ENCODE results near the gene TNP2.

TNP2 gene

DNA sequence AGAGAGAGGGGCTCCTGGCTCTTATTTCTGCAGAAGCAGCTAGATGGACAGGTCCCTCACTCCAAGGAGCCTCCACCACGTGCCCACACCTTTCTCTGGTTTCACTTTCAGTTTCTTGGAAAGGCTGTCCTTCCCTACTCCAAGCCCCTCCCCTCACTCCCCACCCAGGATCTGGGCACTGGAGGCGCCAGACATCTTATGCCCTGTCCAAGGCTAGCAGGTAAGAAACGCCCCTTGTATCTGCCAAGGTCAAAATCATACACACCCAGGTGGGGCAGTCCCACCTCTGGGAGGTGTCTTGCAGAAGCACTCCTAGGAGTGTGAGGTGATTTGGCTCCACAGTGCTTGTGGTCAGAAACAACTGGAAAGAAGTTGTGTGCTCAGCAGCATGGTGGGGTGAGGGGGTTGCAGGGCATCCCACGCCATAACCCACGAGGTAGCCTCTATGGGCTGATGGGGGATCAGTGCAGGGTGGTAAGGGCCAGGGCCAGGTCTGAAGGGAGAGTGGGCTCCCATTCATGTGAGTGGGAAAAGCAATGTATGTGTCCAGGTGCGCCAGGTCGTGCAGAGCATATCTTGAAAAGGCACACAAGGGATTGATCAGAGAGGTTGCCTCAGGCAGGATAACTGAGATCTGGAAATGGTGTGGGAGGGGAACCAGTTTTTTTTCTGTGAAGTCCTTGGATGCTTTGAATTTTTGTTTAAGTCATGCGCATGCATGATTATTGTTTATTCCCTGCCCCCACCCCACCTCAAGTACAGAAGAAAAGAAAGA is 43.8 kb upstream of the TNP2 start:
- DNase-seq (ENCODE audit: low read depth) = no peak
- TF ChIP-seq, protein P1, sequence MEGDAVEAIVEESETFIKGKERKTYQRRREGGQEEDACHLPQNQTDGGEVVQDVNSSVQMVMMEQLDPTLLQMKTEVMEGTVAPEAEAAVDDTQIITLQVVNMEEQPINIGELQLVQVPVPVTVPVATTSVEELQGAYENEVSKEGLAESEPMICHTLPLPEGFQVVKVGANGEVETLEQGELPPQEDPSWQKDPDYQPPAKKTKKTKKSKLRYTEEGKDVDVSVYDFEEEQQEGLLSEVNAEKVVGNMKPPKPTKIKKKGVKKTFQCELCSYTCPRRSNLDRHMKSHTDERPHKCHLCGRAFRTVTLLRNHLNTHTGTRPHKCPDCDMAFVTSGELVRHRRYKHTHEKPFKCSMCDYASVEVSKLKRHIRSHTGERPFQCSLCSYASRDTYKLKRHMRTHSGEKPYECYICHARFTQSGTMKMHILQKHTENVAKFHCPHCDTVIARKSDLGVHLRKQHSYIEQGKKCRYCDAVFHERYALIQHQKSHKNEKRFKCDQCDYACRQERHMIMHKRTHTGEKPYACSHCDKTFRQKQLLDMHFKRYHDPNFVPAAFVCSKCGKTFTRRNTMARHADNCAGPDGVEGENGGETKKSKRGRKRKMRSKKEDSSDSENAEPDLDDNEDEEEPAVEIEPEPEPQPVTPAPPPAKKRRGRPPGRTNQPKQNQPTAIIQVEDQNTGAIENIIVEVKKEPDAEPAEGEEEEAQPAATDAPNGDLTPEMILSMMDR (IDR thresholded peaks at IDR 0.05; ENCODE audit: control insufficient read depth, extremely low read depth, insufficient read depth) = no peak
- H3K4me3 ChIP-seq (ENCODE audit: low read depth, low read length) = no peak overlapping the region

- DNase-seq (ENCODE audit: low read depth) = no peak
- H3K4me3 ChIP-seq (ENCODE audit: low read depth, low read length) = no peak overlapping the region
These were observed 42.0 kb upstream of the TNP2 start for GRCh38 chr16:11310997-11311561.

DNA sequence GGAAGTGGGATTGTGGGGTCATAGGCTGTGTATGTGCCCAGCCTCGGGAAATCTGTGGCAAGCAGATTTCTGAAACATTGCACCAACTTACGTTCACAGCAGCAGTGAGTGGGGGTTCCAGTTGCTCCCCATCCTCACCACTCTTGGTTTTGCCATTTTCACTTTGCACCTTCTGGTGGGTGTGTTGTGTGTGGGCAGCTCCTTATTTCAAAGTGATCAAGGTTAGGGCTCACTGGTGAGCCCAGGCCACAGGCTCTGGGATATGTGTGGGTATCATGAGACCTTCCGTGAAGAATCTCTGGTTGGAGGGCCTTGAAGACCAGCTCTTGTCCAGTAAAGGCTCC is 41.5 kb upstream of the TNP2 start:
- H3K4me3 ChIP-seq (ENCODE audit: low read depth, low read length) = no peak overlapping the region
- no peak for DNase-seq (ENCODE audit: low read depth)
- TF ChIP-seq, protein P1 (IDR thresholded peaks at IDR 0.05; ENCODE audit: control insufficient read depth, extremely low read depth, insufficient read depth) = no peak

More at GRCh38 chr16:11310997-11311561, 42.0 kb upstream of the TNP2 start:
- TF ChIP-seq, protein P1 (IDR thresholded peaks at IDR 0.05; ENCODE audit: control insufficient read depth, extremely low read depth, insufficient read depth) = no peak

- TF ChIP-seq, protein P1 (IDR thresholded peaks at IDR 0.05; ENCODE audit: control insufficient read depth, extremely low read depth, insufficient read depth) = no peak
- H3K4me3 ChIP-seq (ENCODE audit: low read depth, low read length) = no peak overlapping the region
- DNase-seq (ENCODE audit: low read depth) = no peak
These were observed 40.9 kb upstream of the TNP2 start for GRCh38 chr16:11309895-11310633.

- H3K4me3 ChIP-seq (ENCODE audit: low read depth, low read length) = no peak overlapping the region
- DNase-seq (ENCODE audit: low read depth) = no peak
- TF ChIP-seq, protein P1 (IDR thresholded peaks at IDR 0.05; ENCODE audit: control insufficient read depth, extremely low read depth, insufficient read depth) = no peak
These were observed 39.6 kb upstream of the TNP2 start for GRCh38 chr16:11308493-11309283.

DNA sequence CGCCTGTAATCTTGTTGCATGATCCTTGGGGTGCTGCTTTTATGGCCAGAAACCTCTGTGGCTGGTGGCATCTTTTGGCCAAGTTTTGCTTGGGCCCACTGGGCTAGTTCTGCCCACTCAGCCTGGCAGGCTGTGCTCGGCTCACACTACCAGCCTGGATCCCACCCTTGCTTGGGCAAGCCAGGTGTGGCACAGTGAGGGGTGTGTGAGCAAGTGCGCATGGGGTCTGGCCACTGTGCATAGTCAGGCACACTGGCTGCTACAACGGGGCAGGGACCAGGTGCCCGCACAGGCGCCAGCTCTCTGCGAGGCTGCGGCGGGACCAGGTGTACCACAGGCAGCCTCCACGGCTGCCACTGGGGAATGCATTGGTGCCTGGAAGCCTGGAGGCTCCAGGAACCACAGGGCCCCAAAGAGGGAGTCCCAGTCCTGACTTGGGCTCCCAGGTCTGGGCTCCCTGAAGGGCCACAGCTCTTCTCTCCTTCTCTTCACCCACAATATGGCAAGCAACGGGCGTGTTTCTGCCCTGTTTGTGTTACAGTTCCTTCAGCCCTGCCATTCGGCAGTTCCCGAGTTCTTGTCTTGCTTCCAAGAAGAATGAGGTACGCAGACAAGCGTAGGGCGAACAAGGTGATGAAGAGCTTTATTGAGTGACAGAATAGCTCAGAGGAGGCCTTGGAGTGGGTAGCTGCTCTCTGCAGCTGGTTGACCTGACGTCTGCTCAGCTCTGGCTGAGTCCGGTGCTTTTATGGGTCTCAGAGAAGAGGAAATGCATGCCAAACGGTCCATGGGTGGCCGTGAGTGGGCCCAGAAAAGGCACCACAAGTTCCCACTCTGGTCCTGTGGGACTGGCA is 38.7 kb upstream of the TNP2 start:
- H3K4me3 ChIP-seq (ENCODE audit: low read depth, low read length) = no peak overlapping the region
- TF ChIP-seq, protein P1 (IDR thresholded peaks at IDR 0.05; ENCODE audit: control insufficient read depth, extremely low read depth, insufficient read depth) = no peak
- DNase-seq (ENCODE audit: low read depth) = no peak
